Measurements from ENCODE around the gene ZBBX. TPM values are rescaled to one million over a fixed set of nuclear protein-coding genes. Genes with fewer than 3 reads are reported as not detected.

Gene ZBBX
- total RNA-seq, 3 donors from 2014 or later, result not detected

DNA sequence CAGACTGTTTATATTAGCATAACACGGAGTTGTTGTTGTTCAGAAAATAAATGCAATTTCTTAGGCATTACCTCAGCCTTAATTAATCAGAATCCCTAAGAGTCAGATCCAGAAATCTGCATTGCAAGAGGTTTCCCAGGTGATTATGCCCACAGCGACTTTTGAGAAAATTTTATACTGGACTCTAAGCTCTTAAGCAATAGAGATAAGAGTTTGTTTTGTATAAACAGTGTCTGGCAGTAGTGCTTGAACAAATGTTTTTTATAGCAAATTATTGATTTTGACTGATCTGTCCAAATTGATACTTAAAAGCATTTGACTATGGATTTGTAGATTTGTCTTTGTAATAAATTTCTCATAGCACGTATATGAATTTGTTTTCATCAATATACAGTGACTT lies 92.8 kb downstream of the ZBBX start:
- Histone ChIP-seq H3K4me1 (ENCODE audit: low read depth) (no peaks in the 10 kb centered on the region), H3K36me3 (ENCODE audit: low read depth) (no peaks in the 10 kb centered on the region), H3K9me3 (no peaks in the 10 kb centered on the region), H3K4me3 (no peak overlapping the region)
- DNase-seq, result no peak
- ATAC-seq, result no peak
- TF ChIP-seq, protein P1, sequence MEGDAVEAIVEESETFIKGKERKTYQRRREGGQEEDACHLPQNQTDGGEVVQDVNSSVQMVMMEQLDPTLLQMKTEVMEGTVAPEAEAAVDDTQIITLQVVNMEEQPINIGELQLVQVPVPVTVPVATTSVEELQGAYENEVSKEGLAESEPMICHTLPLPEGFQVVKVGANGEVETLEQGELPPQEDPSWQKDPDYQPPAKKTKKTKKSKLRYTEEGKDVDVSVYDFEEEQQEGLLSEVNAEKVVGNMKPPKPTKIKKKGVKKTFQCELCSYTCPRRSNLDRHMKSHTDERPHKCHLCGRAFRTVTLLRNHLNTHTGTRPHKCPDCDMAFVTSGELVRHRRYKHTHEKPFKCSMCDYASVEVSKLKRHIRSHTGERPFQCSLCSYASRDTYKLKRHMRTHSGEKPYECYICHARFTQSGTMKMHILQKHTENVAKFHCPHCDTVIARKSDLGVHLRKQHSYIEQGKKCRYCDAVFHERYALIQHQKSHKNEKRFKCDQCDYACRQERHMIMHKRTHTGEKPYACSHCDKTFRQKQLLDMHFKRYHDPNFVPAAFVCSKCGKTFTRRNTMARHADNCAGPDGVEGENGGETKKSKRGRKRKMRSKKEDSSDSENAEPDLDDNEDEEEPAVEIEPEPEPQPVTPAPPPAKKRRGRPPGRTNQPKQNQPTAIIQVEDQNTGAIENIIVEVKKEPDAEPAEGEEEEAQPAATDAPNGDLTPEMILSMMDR (IDR thresholded peaks at IDR 0.05), result no peak
- intact Hi-C loops (cut with DNase I, micrococcal nuclease), result no loop called here

GRCh38 chr3:167274141-167274874 lies 105.8 kb downstream of the ZBBX start:
- no peaks in the 10 kb centered on the region for H3K4me1 ChIP-seq (ENCODE audit: low read depth)
- intact Hi-C loops (cut with DNase I, micrococcal nuclease), result no loop called here
- DNase-seq (no peak), ATAC-seq (no peak)
- no peak overlapping the region for H3K4me3 ChIP-seq
- H3K9me3 ChIP-seq, result peaks cover 5% of the 10 kb centered on the region
- no peaks in the 10 kb centered on the region for H3K36me3 ChIP-seq (ENCODE audit: low read depth)
- TF ChIP-seq, protein P1 (IDR thresholded peaks at IDR 0.05), result no peak

GRCh38 chr3:167253037-167253436 lies 127.1 kb downstream of the ZBBX start:
- TF ChIP-seq, protein P1 (IDR thresholded peaks at IDR 0.05), result no peak
- ATAC-seq (no peak), DNase-seq (no peak)
- no peaks in the 10 kb centered on the region for H3K9me3 ChIP-seq
- no peak overlapping the region for H3K4me3 ChIP-seq
- intact Hi-C loops (cut with DNase I, micrococcal nuclease), result no loop called here
- no peaks in the 10 kb centered on the region for H3K4me1 ChIP-seq (ENCODE audit: low read depth)
- H3K36me3 ChIP-seq (ENCODE audit: low read depth), result no peaks in the 10 kb centered on the region

DNA sequence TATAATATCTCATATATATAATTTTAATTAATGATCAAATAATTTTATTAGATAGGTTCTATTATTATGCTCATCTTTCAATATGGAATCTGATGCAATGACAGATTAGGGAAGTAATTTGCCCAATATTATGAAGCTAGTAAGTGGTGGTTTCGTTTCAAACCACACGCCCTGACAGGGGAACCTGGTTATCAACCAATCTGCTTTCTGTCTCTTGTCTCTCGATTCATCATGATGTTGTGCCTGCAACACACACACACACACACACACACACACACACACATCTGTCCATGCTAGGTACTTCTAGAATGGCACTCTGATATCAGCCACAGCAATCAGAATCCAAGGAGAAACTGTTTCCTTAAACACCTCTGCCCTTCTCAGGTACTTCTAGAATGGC lies 128.4 kb downstream of the ZBBX start:
- intact Hi-C loops (cut with DNase I, micrococcal nuclease), result no loop called here
- ATAC-seq, result no peak
- TF ChIP-seq, protein P1 (IDR thresholded peaks at IDR 0.05), result no peak

DNA sequence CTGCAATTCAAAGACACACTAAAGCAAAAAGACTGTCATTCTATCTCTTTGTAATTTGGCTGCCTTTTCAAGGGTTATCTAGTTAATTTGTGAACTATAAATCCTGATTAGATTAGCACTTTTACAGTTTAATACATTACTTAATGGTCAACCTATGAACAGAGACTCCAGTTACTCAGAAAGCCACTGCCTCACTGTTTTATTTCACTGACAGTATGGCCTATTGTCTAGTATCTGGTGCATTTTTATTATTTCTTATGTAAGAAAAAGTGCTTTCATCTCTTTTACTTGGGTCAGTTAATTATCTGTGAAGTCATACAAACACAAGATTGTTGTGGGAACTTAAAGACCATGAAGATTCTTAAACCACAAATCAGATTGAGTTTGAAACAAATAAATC lies 133.8 kb downstream of the ZBBX start:
- Histone ChIP-seq H3K9me3 (no peaks in the 10 kb centered on the region), H3K36me3 (ENCODE audit: low read depth) (no peaks in the 10 kb centered on the region), H3K4me3 (no peak overlapping the region), H3K4me1 (ENCODE audit: low read depth) (no peaks in the 10 kb centered on the region)
- ATAC-seq (no peak), DNase-seq (no peak)
- intact Hi-C loops (cut with DNase I, micrococcal nuclease), result no loop called here
- TF ChIP-seq, protein P1 (IDR thresholded peaks at IDR 0.05), result no peak

More for the DNA sequence above, 128.4 kb downstream of the ZBBX start:
- DNase-seq, result no peak
- no peaks in the 10 kb centered on the region for H3K4me1 ChIP-seq (ENCODE audit: low read depth)
- H3K4me3 ChIP-seq, result no peak overlapping the region
- no peaks in the 10 kb centered on the region for H3K36me3 ChIP-seq (ENCODE audit: low read depth)
- H3K9me3 ChIP-seq, result no peaks in the 10 kb centered on the region
